ENCODE measurements around the gene APOA5. TPM values are rescaled to one million over a fixed set of nuclear protein-coding genes. Genes with fewer than 3 reads are reported as not detected.

APOA5 gene
- total RNA-seq = under 1 TPM in 1 of 2 donors, not detected in 1; 0.77 TPM
- polyA plus RNA-seq = under 1 TPM; 0.22 to 0.31 TPM
- long read RNA-seq, donor 1 = 0 reads
- long read RNA-seq, donor 2 = 0 reads
- long read RNA-seq, donor 3 = 0 reads
- long read RNA-seq, donor 4 = 0 reads
- long read RNA-seq, donor 5 = 0 reads

GRCh38 chr11:116791813-116792143 is at the start of gene APOA5:
APOA5 (minus strand) TSS chr11:116791879; CDS start chr11:116791860, 19 bp downstream.
- TF ChIP-seq CTCF (IDR thresholded peaks at IDR 0.05; ENCODE audit: control extremely low read depth, extremely low read depth) = no peak
- ATAC-seq (ENCODE audit: insufficient read depth, low FRiP score) = no peak
- no peak within 1 kb of the TSS for H3K9ac ChIP-seq (ENCODE audit: insufficient read depth in 1 of 2, low read length in 2 of 2)

GRCh38 chr11:116840746-116841296 is 49.1 kb upstream of the APOA5 start:
- Histone ChIP-seq H3K36me3 (ENCODE audit: control insufficient read depth in 4 of 4, insufficient read depth in 4 of 4, low read length in 4 of 4) (peaks cover 6 to 14% (median 10%) of the 10 kb centered on the region in 4 donors), H3K27ac (ENCODE audit: low read depth in 1 of 2, low read length in 1 of 2) (no peak overlapping the region), H3K9ac (ENCODE audit: insufficient read depth in 1 of 2, low read length in 2 of 2) (no peak overlapping the region), H3K9me3 (ENCODE audit: control insufficient read depth in 4 of 4, insufficient read depth in 3 of 4, low read length in 3 of 4) (no peaks in the 10 kb centered on the region), H3K27me3 (ENCODE audit: control insufficient read depth in 3 of 3, insufficient read depth in 3 of 3, low read length in 2 of 3) (no peaks in the 10 kb centered on the region), H3K4me3 (no peak overlapping the region), H3K4me1 (ENCODE audit: control insufficient read depth in 5 of 5, insufficient read depth in 5 of 5, low read length in 5 of 5) (peaks cover 0 to 42% (median 4%) of the 10 kb centered on the region in 5 donors)
- DNase-seq (no peak), ATAC-seq (ENCODE audit: insufficient read depth, low FRiP score) (no peak)
- TF ChIP-seq CTCF (IDR thresholded peaks at IDR 0.05; ENCODE audit: control extremely low read depth, extremely low read depth) = no peak
- WGBS, 2 donors = 78 to 81% methylated on average over 9 of the region's 9 CpGs

More at GRCh38 chr11:116791813-116792143, at the start of gene APOA5:
- H3K9me3 ChIP-seq (ENCODE audit: control insufficient read depth in 4 of 4, insufficient read depth in 3 of 4, low read length in 3 of 4) = no peaks in the 10 kb centered on the region
- no peak within 1 kb of the TSS for H3K4me3 ChIP-seq
- no peak for DNase-seq
- peaks cover 0 to 2% (median 0%) of the 10 kb centered on the region in 3 donors for H3K27me3 ChIP-seq (ENCODE audit: control insufficient read depth in 3 of 3, insufficient read depth in 3 of 3, low read length in 2 of 3)
- H3K27ac ChIP-seq (ENCODE audit: low read depth in 1 of 2, low read length in 1 of 2) = no peak within 1 kb of the TSS
- peaks cover 3 to 28% (median 7%) of the 10 kb centered on the region in 5 donors for H3K4me1 ChIP-seq (ENCODE audit: control insufficient read depth in 5 of 5, insufficient read depth in 5 of 5, low read length in 5 of 5)
- 91 to 93% methylated on average over 7 of the region's 7 CpGs for WGBS, 2 donors
- no peaks in the 10 kb centered on the region for H3K36me3 ChIP-seq (ENCODE audit: control insufficient read depth in 4 of 4, insufficient read depth in 4 of 4, low read length in 4 of 4)

GRCh38 chr11:116840224-116840745 is 48.6 kb upstream of the APOA5 start:
- no peaks in the 10 kb centered on the region for H3K9me3 ChIP-seq (ENCODE audit: control insufficient read depth in 4 of 4, insufficient read depth in 3 of 4, low read length in 3 of 4)
- peaks cover 4 to 11% (median 9%) of the 10 kb centered on the region in 4 donors for H3K36me3 ChIP-seq (ENCODE audit: control insufficient read depth in 4 of 4, insufficient read depth in 4 of 4, low read length in 4 of 4)
- no peaks in the 10 kb centered on the region for H3K27me3 ChIP-seq (ENCODE audit: control insufficient read depth in 3 of 3, insufficient read depth in 3 of 3, low read length in 2 of 3)
- no peak for ATAC-seq (ENCODE audit: insufficient read depth, low FRiP score)
- peak; percentile 68 to 86 (median 79) for DNase-seq
- H3K27ac ChIP-seq (ENCODE audit: low read depth in 1 of 2, low read length in 1 of 2) = no peak overlapping the region
- WGBS, 2 donors = 61 to 65% methylated on average over 6 of the region's 6 CpGs
- no peak for TF ChIP-seq CTCF (IDR thresholded peaks at IDR 0.05; ENCODE audit: control extremely low read depth, extremely low read depth)
- peaks cover 0 to 45% (median 6%) of the 10 kb centered on the region in 5 donors for H3K4me1 ChIP-seq (ENCODE audit: control insufficient read depth in 5 of 5, insufficient read depth in 5 of 5, low read length in 5 of 5)
- H3K9ac ChIP-seq (ENCODE audit: insufficient read depth in 1 of 2, low read length in 2 of 2) = no peak overlapping the region
- H3K4me3 ChIP-seq = no peak overlapping the region

Measured in lung (tissue), 16 donors.